Measurements from ENCODE around the gene SNRPA1.

The SNRPA1 gene

GRCh38 chr15:101233651-101234280, 61.3 kb downstream of the SNRPA1 start:
- DNase-seq = no peak

GRCh38 chr15:101232677-101233076, 62.4 kb downstream of the SNRPA1 start:
- DNase-seq = no peak

Measured in GF-D8 (cell line).